PFSK-1 (cell line): ENCODE results near the gene PTPRT.

Experiments used
- FOXP2 ChIP-seq: optimal IDR thresholded peaks from 2 replicates; pipeline ENCODE3; 2011; ENCODE audit warnings: borderline replicate concordance, control low read depth, inconsistent platforms; ENCODE audit not compliant: insufficient read depth; ENCODE audit errors: extremely low read length, extremely low read depth
- POLR2AphosphoS5 ChIP-seq: IDR thresholded peaks from 2 replicates; pipeline ENCODE4 v1.6.1; 2012; ENCODE audit warnings: low read depth, mild to moderate bottlenecking, control low read depth, low read length, moderate library complexity
- REST ChIP-seq, 2 experiments: IDR thresholded peaks; 2 replicates each; pipeline versions ENCODE4 v1.6.1 to v1.8.0; 2011 to 2012; ENCODE audit warnings: low read depth in 2 of 2, low read length in 2 of 2, control low read depth in 1 of 2, inconsistent platforms in 1 of 2, mild to moderate bottlenecking in 1 of 2, moderate library complexity in 1 of 2; ENCODE audit not compliant: insufficient read depth in 1 of 2
- SIN3A ChIP-seq: IDR thresholded peaks from 2 replicates; pipeline ENCODE4 v1.6.1; 2012; ENCODE audit warnings: mild to moderate bottlenecking, low read length, moderate library complexity, borderline replicate concordance; ENCODE audit not compliant: insufficient read depth
- TAF1 ChIP-seq: IDR thresholded peaks from 2 replicates; pipeline ENCODE4 v1.6.1; 2012; ENCODE audit warnings: low read length, control low read depth, borderline replicate concordance; ENCODE audit not compliant: insufficient read depth

- no peak for TF ChIP-seq POLR2AphosphoS5
- TF ChIP-seq TAF1: no peak
- TF ChIP-seq FOXP2: no peak
- TF ChIP-seq REST (IDR thresholded peaks at IDR 0.05; ENCODE audit: insufficient read depth in 1 of 2, low read depth in 2 of 2, low read length in 2 of 2): no peak
- no peak for TF ChIP-seq SIN3A
Measured at GRCh38 chr20:42924215-42924614, 265.5 kb downstream of the PTPRT start.
